HG02678 (cell line): ENCODE data around the gene ANKDD1A.
A peak's percentile ranks its signal among the peaks of the same experiment; 100 is the strongest.

Source experiments
- ATAC-seq: cut with Tn5 transposase; IDR thresholded peaks from one replicate; pipeline ENCODE4 v1.9.1; 2021; ENCODE audit warnings: mild to moderate bottlenecking, moderate library complexity; ENCODE audit not compliant: unreplicated experiment

Gene ANKDD1A

GRCh38 chr15:64911311-64912186, at the start of gene ANKDD1A:
Gene ANKDD1A, plus strand, starts transcription at chr15:64911902. Its CDS starts 29 bp downstream, at chr15:64911931.
- peak; percentile 83 for ATAC-seq

- no peak for ATAC-seq
Measured at GRCh38 chr15:64861960-64862359, 49.7 kb upstream of the ANKDD1A start.

DNA sequence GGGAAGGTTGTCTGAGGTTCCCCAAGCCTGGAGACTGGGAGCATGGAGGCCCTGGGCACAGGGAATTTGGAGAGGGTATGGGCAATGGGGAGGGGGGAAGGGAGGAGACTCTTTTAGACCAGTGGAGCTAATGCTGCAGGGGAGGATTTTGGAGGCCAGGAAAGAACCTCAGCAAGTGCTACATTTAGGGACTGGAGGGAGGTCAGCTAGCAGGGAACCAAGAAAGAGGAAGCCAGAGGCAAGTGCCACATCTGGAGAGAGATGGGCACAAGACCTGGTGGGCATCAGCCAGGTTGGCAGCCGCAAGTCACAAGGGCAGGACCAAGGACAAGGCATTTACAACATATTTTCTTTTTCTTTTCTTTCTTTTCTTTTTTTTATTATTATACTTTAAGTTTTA, 49.3 kb upstream of the ANKDD1A start:
- no peak for ATAC-seq

GRCh38 chr15:64864068-64864467, 47.6 kb upstream of the ANKDD1A start:
- no peak for ATAC-seq

DNA sequence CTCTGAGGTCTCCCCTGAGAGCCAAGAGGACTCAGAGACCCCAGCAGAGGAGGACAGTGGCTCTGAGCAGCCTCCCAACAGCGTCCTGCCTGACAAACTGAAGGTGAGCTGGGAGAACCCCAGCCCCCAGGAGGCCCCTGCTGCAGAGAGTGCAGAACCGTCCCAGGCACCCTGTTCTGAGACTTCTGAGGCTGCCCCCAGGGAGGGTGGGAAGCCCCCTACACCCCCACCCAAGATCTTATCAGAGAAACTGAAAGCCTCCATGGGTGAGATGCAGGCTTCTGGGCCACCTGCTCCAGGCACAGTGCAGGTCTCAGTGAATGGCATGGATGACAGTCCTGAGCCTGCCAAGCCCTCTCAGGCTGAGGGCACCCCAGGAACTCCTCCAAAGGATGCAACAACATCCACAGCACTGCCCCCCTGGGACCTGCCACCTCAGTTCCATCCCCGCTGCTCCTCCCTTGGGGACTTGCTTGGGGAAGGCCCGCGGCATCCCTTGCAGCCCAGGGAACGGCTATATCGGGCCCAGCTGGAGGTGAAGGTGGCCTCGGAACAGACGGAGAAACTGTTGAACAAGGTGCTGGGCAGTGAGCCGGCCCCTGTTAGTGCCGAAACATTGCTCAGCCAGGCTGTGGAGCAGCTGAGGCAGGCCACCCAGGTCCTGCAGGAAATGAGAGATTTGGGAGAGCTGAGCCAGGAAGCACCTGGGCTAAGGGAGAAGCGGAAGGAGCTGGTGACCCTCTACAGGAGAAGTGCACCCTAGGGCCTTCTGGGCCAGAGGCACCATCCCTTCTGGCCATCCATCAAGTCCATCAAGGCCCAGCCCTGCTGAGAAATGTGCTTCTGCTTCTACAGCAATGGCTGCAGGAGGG, 46.3 kb upstream of the ANKDD1A start:
- peak; percentile 52 for ATAC-seq

- no peak for ATAC-seq
Measured at GRCh38 chr15:64865998-64866520, 45.6 kb upstream of the ANKDD1A start.

GRCh38 chr15:64869501-64869900, 42.2 kb upstream of the ANKDD1A start:
- no peak for ATAC-seq

- no peak for ATAC-seq
Measured at GRCh38 chr15:64870353-64870752, 41.3 kb upstream of the ANKDD1A start.

DNA sequence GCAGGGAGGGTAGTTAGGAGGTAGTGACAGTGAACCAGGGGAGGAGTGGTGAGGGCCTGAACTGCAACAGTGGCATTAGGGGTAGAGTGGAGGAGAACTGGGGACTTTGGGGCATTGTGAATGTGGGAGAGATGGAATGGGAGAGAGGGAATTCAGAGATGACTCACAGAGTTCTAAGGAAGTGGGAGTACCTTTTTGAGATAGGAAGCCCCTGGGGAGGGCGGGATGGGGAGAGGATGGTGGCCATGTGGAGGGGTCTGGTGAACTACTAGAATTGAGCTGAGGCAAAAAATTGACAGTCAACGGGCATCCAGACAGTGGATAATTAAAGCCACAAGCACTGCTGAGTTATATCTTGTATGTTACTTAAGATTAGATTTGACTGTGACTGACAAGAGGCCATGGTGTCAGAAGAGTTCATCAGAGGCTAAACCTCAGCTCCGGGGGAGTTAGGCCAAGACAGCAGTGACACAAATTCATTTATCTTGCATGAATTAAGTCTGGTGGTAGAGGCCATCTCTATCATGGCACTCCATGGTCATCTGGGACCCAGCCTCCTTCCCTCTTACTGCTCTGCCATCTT, 36.0 kb upstream of the ANKDD1A start:
- ATAC-seq, result no peak

DNA sequence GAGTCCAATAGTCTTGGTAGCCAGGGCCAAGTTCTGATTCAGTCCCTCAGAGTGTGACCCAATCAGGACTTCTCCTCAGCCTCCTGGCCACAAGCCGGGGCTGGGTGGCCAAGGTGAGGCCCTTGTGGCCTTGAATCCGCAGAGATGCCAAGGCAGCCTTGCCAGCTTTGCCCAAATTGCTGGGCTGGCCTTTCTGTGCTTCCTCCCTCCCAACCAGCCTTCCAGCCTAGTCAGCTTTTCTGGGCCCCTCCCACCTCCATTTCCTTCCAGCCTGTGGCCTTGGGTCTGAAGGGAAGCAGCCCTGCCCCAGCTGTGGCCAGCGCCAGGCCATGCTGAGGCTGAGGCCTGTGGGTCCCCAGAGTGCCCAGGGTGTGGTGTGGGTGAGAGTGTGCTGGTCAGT, 34.3 kb upstream of the ANKDD1A start:
- no peak for ATAC-seq

- no peak for ATAC-seq
Measured at GRCh38 chr15:64878705-64879104, 33.0 kb upstream of the ANKDD1A start.

DNA sequence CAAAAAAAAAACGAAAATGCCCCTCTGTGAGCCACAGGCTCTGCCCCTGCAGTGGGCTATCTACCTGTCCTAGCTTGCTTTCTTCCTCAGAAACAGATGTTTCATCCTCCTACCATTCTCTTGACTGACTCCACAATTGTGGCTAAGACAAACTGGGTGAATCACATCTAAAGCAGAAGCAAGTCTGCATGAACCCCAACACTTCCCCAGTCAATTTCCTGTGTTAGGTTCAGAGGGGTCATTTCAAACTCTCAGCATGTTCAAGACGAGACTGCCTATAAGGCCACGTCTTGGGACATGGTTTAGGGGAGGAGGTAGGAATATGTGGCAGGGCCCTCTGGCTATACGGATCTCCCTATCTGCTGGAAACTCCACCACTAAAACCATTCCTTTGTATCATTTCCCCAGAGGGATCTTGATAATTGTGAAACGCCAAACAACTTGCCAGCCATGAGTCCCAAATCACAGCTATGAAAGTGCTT, 28.6 kb upstream of the ANKDD1A start:
- ATAC-seq, result no peak

GRCh38 chr15:64883997-64884511, 27.6 kb upstream of the ANKDD1A start:
- peak; percentile 71 for ATAC-seq

- no peak for ATAC-seq
Measured at GRCh38 chr15:64884679-64885078, 27.0 kb upstream of the ANKDD1A start.

GRCh38 chr15:64888336-64888735, 23.4 kb upstream of the ANKDD1A start:
- ATAC-seq, result no peak

DNA sequence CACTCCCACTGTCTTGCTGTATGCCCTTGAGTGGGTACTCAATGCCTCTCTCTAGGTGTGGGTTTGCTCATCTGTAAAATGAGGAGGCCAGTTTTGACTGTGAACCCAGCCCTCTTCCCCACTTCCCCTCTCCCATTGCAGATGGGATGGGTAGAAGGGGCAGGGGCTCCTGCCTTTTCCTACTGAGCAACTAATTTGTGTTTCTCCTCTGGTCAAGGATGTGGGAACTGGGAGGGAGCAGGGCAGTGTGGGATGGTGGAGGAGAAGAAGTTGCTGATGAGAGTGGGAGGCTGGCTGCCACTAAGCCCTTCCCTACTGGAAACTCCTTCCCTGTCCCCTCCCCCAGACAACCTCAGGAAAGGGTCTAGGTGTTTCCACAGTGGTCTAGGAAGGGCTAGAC, 20.1 kb upstream of the ANKDD1A start:
- no peak for ATAC-seq

- no peak for ATAC-seq
Measured at GRCh38 chr15:64892847-64893403, 18.8 kb upstream of the ANKDD1A start.

- peak; percentile 73 for ATAC-seq
Measured at GRCh38 chr15:64893481-64894394, 18.0 kb upstream of the ANKDD1A start.

DNA sequence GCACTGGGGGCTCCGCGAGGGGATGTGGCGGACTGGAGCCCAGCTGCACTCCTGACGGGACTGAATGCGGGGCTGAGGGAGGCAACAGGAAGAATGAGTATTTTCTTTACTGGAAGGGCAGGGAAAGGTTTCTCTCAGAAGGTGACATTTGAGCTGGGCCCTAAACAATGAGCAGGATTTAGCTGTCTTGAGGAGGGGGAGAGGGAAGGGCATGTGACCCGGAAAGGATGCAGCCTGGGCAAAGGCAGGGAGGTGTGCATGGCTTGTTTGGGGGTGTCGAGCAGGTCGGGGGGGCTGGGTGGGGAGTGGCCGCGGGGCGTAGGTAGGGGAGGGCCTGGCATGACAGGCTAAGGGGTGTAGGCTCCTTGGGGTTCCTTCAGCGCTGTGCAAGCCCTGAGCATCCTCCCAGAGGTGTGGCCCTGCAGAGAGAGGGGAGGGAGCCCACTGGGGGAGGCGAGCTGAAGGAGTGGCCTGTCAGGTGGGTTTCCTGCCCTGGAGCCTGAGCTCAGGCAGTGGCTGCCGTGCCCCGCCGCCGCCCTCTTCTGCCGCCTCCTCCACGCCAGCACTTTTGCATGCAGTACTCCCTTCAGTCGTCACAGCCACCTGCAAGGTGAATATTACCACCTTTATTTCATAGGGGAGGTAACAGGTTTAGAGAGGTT, 17.2 kb upstream of the ANKDD1A start:
- peak; percentile 38 for ATAC-seq
